Measurements from ENCODE around the gene MRPL37.

The MRPL37 gene

GRCh38 chr1:54246116-54246721 is 46.3 kb downstream of the MRPL37 start (continued):
- no peak for TF ChIP-seq CSRNP3 (CRISPR knock-in tag; IDR thresholded peaks at IDR 0.05)
- no peak for TF ChIP-seq ESRRG (CRISPR knock-in tag; IDR thresholded peaks at IDR 0.05)
- TF ChIP-seq PPARA (CRISPR knock-in tag; IDR thresholded peaks at IDR 0.05; ENCODE audit: borderline replicate concordance) = no peak

GRCh38 chr1:54247863-54248515 is 48.0 kb downstream of the MRPL37 start:
- ATAC-seq = no peak
- TF ChIP-seq ZNF70 (CRISPR knock-in tag; IDR thresholded peaks at IDR 0.05) (no peak), ZNF565 (CRISPR knock-in tag; conservative IDR thresholded peaks at IDR 0.05; ENCODE audit: low read depth) (no peak), BACH2 (CRISPR knock-in tag; IDR thresholded peaks at IDR 0.05; ENCODE audit: borderline replicate concordance) (no peak), PATZ1 (CRISPR knock-in tag; IDR thresholded peaks at IDR 0.05; ENCODE audit: borderline replicate concordance) (no peak), PPARA (CRISPR knock-in tag; IDR thresholded peaks at IDR 0.05; ENCODE audit: borderline replicate concordance) (no peak), ZFP30 (CRISPR knock-in tag; IDR thresholded peaks at IDR 0.05) (no peak), ESRRG (CRISPR knock-in tag; IDR thresholded peaks at IDR 0.05) (no peak)

- TF ChIP-seq ZFP30 (CRISPR knock-in tag; IDR thresholded peaks at IDR 0.05) (no peak), ZC3H10 (CRISPR knock-in tag; IDR thresholded peaks at IDR 0.05) (no peak), RARB (CRISPR knock-in tag; IDR thresholded peaks at IDR 0.05) (no peak), POU6F1 (CRISPR knock-in tag; IDR thresholded peaks at IDR 0.05; ENCODE audit: borderline replicate concordance, low read depth) (no peak), ZNF565 (CRISPR knock-in tag; conservative IDR thresholded peaks at IDR 0.05; ENCODE audit: low read depth) (no peak), ZNF8 (CRISPR knock-in tag; IDR thresholded peaks at IDR 0.05) (no peak), CREB5 (CRISPR knock-in tag; IDR thresholded peaks at IDR 0.05; ENCODE audit: low read depth) (no peak), PATZ1 (CRISPR knock-in tag; IDR thresholded peaks at IDR 0.05; ENCODE audit: borderline replicate concordance) (no peak), BACH2 (CRISPR knock-in tag; IDR thresholded peaks at IDR 0.05; ENCODE audit: borderline replicate concordance) (no peak), GLIS3 (CRISPR knock-in tag; IDR thresholded peaks at IDR 0.05) (no peak), ESRRG (CRISPR knock-in tag; IDR thresholded peaks at IDR 0.05) (no peak), ISL1 (CRISPR knock-in tag; IDR thresholded peaks at IDR 0.05) (no peak), TSHZ2 (CRISPR knock-in tag; IDR thresholded peaks at IDR 0.05) (no peak), ZFP3 (CRISPR knock-in tag; IDR thresholded peaks at IDR 0.05) (no peak), ZNF70 (CRISPR knock-in tag; IDR thresholded peaks at IDR 0.05) (no peak), TCF4 (CRISPR knock-in tag; IDR thresholded peaks at IDR 0.05; ENCODE audit: borderline replicate concordance) (no peak), SNAI2 (CRISPR knock-in tag; IDR thresholded peaks at IDR 0.05) (no peak), CSDC2 (CRISPR knock-in tag; IDR thresholded peaks at IDR 0.05) (no peak), ARNTL (CRISPR knock-in tag; IDR thresholded peaks at IDR 0.05; ENCODE audit: borderline replicate concordance, low read depth) (no peak), TOX (CRISPR knock-in tag; IDR thresholded peaks at IDR 0.05; ENCODE audit: borderline replicate concordance) (no peak)
- no peak for ATAC-seq
These were observed 49.0 kb downstream of the MRPL37 start for GRCh38 chr1:54248966-54249365.
